ENCODE results near the gene ERLIN1.

ERLIN1 gene

DNA sequence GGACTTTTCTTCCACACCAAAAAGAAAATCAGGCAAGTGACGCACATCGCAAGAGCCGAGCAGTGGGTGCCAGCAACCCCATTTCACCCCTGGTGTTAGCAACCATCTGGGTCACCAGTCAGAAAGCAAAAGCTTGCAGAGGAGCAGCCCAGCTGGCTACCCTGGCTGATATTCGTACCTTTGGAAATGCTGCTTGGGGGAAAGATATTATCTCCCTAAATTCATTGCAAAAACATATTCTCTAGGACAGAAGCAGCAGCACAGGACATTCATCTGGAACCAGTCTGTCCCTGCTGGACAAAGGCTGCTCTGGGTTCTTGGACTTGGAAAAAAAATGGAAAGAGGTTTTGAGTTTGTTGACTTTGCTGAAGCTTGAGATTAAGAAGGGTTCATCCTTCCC lies 45.8 kb downstream of the ERLIN1 start:
- no peak overlapping the region for H3K4me3 ChIP-seq (ENCODE audit: low read depth, low read length)
- TF ChIP-seq, protein P1, sequence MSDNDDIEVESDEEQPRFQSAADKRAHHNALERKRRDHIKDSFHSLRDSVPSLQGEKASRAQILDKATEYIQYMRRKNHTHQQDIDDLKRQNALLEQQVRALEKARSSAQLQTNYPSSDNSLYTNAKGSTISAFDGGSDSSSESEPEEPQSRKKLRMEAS (IDR thresholded peaks at IDR 0.05; ENCODE audit: low read depth, low read length): no peak
- TF ChIP-seq, protein P2, sequence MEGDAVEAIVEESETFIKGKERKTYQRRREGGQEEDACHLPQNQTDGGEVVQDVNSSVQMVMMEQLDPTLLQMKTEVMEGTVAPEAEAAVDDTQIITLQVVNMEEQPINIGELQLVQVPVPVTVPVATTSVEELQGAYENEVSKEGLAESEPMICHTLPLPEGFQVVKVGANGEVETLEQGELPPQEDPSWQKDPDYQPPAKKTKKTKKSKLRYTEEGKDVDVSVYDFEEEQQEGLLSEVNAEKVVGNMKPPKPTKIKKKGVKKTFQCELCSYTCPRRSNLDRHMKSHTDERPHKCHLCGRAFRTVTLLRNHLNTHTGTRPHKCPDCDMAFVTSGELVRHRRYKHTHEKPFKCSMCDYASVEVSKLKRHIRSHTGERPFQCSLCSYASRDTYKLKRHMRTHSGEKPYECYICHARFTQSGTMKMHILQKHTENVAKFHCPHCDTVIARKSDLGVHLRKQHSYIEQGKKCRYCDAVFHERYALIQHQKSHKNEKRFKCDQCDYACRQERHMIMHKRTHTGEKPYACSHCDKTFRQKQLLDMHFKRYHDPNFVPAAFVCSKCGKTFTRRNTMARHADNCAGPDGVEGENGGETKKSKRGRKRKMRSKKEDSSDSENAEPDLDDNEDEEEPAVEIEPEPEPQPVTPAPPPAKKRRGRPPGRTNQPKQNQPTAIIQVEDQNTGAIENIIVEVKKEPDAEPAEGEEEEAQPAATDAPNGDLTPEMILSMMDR (IDR thresholded peaks at IDR 0.05; ENCODE audit: low read depth, low read length): no peak
- no peak for TF ChIP-seq MYC (IDR thresholded peaks at IDR 0.05; ENCODE audit: low read depth, low read length)
- TF ChIP-seq POLR2A (IDR thresholded peaks at IDR 0.05; ENCODE audit: extremely low read depth, insufficient read length): no peak
- DNase-seq (ENCODE audit: low read depth): no peak

DNA sequence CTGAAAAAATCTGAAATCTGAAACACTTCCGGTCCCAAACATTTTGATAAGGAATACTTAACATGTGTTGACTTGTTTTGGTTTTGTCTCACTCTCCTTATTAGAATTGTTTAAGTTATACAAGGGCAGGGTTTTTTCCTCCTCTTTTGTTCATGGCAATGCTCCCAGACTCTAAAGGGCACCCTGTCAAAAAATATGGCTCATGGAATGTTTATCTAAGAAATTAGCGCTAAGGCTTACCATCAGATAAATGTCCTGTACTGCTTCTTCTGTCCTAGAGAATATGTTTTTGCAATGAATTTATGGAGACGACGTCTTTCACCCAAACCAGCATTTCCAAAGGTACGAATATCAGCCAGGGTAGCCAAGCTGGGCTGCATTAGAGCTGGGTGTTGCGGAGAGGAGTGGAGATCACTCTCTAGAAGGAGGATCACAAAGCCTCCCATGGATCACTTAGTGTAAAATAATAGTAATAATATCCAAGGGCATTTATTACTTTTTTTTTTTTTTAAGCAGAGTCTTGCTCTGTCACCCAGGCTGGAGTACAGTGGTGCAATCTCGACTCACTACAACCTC lies 46.8 kb downstream of the ERLIN1 start:
- no peak for DNase-seq (ENCODE audit: low read depth)
- TF ChIP-seq, protein P2 (IDR thresholded peaks at IDR 0.05; ENCODE audit: low read depth, low read length): no peak
- TF ChIP-seq POLR2A (IDR thresholded peaks at IDR 0.05; ENCODE audit: extremely low read depth, insufficient read length): no peak
- TF ChIP-seq, protein P1 (IDR thresholded peaks at IDR 0.05; ENCODE audit: low read depth, low read length): no peak
- no peak for TF ChIP-seq MYC (IDR thresholded peaks at IDR 0.05; ENCODE audit: low read depth, low read length)

DNA sequence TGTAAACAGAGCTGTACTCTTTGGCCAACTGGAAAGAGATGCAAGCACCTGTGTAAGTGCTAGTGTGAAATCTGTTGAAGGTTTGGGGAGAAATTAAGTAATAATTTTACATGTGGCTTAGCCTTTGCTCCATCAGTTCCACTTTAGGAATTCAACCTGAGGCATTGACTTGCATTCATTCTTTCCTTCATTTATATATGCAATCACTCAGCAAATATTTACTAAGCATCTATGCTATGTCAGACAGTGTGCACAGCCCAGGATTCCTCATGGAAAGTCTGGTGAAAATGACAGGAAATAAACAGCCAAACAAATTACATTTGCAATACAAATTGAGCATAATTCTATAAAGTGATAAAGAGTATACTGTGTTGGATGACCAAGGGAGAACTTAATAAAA lies 50.3 kb downstream of the ERLIN1 start:
- no peak for DNase-seq (ENCODE audit: low read depth)
- no peak overlapping the region for H3K4me3 ChIP-seq (ENCODE audit: low read depth, low read length)
- TF ChIP-seq, protein P1 (IDR thresholded peaks at IDR 0.05; ENCODE audit: low read depth, low read length): no peak
- TF ChIP-seq, protein P2 (IDR thresholded peaks at IDR 0.05; ENCODE audit: low read depth, low read length): no peak
- TF ChIP-seq POLR2A (IDR thresholded peaks at IDR 0.05; ENCODE audit: extremely low read depth, insufficient read length): no peak

More for the DNA sequence above, 46.8 kb downstream of the ERLIN1 start:
- H3K4me3 ChIP-seq (ENCODE audit: low read depth, low read length): no peak overlapping the region

DNA sequence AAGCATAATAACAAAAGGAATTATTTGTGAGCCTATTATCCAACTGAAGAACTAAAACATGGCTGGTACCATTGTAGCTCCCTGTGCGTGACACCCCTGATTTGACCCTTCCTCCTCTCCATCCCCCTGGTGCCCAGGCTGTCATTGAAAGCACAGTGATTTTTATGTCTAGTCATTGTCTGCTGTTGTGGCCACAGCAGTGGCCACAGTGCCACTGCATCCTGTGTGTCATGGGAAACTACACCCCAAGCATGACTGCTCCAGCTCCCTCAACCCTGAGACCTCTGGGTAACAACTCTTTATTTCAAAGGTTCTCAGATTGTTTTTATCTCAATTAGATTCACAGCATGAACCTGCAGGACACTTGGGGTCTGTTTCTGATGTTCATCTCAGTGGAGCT lies 52.0 kb downstream of the ERLIN1 start:
- TF ChIP-seq, protein P1 (IDR thresholded peaks at IDR 0.05; ENCODE audit: low read depth, low read length): no peak
- TF ChIP-seq POLR2A (IDR thresholded peaks at IDR 0.05; ENCODE audit: extremely low read depth, insufficient read length): no peak
- TF ChIP-seq, protein P2 (IDR thresholded peaks at IDR 0.05; ENCODE audit: low read depth, low read length): no peak
- no peak for TF ChIP-seq MYC (IDR thresholded peaks at IDR 0.05; ENCODE audit: low read depth, low read length)
- no peak overlapping the region for H3K4me3 ChIP-seq (ENCODE audit: low read depth, low read length)
- no peak for DNase-seq (ENCODE audit: low read depth)

DNA sequence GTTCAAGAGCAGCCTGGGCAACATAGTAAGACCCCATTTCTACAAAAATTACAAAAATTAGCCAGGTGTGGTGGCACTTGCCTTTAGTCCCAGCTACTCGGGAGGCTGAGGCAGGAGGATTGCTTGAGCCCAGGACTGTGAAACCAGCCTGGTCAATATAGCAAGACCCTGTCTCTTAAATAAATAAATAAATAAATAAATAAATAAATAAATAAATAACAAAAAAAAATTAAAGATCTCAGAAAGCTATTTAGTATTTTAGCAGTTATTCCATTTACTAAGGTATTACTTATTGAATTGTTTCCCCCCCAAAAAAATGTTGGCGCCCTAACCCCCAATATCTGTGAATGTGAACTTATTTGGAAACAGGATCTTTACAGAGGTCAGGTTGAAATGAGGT lies 53.4 kb downstream of the ERLIN1 start:
- no peak overlapping the region for H3K4me3 ChIP-seq (ENCODE audit: low read depth, low read length)
- TF ChIP-seq, protein P1 (IDR thresholded peaks at IDR 0.05; ENCODE audit: low read depth, low read length): no peak
- TF ChIP-seq, protein P2 (IDR thresholded peaks at IDR 0.05; ENCODE audit: low read depth, low read length): no peak
- TF ChIP-seq POLR2A (IDR thresholded peaks at IDR 0.05; ENCODE audit: extremely low read depth, insufficient read length): no peak
- no peak for TF ChIP-seq MYC (IDR thresholded peaks at IDR 0.05; ENCODE audit: low read depth, low read length)
- no peak for DNase-seq (ENCODE audit: low read depth)

Data from NB4 (cell line).